CD4-positive, alpha-beta T cell treated with Interleukin-4 for 1 hour (primary cell): Measurements from ENCODE around the gene DNTT.

Source experiments
- DNase-seq, 2 donors: peaks; one replicate each; pipeline ENCODE4 v3.0.0-alpha.2; 2020 to 2022

DNTT gene

DNA sequence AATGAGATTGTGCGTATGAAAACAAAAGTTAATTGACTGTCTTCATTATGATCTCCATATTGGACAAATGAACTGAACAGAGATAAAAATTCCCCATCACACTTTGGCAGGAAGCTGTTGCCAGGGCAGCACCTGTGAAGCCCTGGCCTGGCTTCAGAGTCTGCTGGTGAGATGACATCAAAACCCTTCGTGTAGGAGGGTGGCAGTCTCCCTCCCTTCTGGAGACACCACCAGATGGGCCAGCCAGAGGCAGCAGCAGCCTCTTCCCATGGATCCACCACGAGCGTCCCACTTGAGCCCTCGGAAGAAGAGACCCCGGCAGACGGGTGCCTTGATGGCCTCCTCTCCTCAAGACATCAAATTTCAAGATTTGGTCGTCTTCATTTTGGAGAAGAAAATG is at the start of gene DNTT:
Gene DNTT (plus strand): TSS at position 205 of the 400 bp plus-strand sequence. CDS start 64 bp downstream, at position 269.
- DNase-seq = no peak

DNA sequence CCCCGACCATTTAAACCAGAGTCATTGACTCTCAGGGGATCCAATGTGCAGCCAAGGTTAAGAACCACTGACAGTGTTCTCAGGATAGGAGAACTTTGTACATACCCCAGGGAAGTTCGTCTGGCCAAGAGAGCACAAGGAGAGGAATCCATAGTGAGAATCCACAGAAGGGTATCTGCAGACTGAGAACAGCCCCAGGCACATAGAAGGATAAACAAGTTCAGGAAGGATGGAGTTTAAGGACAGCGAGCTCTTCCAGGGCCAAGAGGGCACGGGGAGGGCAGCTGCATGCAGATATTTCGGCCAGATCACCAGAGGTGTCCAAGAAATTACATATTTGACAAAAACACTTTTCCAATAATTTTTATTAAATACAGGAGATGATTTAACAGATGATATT is 49.3 kb upstream of the DNTT start:
- no peak for DNase-seq

DNA sequence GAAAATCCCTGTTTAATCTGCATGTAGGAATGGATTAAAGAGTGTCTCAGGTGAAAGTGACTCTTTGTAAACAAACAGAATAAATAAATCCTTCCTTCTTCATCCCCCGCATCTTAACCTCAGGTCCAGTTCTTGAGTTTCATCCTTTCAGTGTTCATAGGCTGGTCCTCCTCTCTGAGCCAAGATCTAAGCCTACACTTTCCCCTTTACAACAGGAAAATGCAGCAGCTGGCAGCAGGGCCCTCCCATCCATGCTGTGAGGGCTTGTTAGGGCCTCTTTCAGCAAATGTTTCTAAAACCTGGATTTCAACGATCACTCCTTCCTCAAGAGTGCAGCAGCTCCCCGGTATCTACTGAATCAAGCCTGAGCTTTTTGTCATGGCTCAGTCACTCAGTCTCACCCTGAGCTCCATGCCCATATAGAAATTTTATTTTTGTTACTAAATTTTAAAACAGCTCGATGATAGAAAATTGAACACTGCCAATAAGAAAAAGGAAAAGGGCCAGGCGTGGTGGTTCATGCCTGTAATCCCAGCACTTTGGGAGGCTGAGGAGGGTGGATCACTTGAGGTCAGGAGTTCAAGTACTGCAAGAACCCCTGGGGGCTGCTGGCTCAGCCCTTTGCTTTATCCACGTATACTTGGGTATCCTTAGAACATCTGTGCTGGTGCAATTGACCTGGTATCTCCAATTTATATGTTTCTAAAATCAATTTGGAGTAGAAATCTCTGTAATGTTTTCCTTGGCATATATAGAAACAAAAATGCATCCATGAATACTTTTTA is 48.5 kb upstream of the DNTT start:
- no peak for DNase-seq

DNA sequence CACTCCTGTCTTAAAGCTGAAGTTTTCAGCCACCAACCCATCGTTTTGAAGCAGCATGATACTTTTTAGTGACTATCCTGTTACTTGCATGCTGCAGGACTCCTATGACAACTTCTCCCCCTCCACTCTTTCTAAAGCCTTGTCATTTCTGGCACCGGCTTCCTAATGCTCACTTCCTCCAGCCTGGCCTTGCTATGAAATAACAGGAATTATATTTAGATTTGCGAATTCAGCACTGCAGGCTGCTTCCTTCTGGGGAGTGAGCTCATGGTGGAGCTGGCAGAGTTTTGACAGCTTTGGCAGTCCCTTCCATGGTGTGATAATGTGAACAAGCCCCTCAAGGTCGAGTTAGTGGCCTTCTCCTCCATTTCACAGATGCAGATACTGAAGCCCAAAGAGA is 46.3 kb upstream of the DNTT start:
- no peak for DNase-seq

DNA sequence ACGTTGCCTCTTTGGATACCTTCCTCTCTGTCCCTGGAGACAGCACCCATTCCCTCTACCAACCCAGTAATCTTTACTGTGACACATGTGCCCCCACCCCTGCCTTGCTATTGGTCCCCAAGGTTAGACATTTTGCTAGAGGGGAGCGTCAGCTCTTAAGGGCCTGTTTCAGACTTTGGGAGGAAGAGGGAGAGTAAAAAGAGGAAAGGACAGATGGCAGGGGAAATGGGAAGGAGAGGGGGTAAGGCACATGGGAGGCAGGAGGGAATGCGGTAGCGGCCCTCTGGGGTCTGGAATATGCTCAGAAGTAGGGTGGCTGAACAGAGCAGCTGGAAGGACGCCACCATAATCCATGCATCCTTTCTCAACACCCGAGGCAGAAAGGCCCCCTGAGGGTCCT is 45.1 kb upstream of the DNTT start:
- DNase-seq = no peak

DNA sequence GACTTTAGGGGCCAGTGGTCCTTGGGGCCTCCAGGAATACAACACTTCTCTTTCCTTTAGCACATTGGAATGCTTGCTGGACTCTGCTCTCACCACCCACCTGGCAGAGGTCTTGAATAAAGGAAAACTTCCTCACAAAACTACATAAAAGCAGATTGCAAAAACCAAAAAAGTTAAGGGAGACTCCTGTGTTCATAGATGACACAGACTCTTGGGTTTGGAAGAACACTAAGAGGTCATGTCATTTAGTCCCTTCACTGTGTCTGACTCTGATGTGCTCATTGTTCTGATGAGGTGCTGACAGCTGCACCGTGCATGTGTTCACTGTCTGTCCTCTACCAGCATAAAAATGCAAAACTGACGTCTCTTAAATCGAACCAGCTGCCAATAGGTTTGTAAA is 44.2 kb upstream of the DNTT start:
- DNase-seq = no peak

DNA sequence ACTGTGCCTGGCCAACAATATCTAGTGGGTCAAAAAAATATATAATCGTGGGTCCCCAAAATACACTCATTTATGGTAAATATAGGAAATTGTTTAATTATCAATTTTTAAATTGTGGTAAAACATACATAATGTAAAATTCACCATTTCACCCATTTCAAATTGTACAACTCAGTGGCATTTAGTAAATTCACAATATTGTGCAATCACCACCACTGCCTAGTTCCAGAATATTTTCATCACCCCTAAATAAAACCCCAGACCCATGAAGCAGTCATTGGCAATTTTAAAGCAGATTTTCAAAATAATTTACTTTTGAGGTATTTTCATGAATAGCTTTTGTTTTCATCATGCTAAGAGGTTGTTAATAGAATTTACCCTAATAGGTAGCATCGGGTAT is 43.1 kb upstream of the DNTT start:
- DNase-seq = no peak

DNA sequence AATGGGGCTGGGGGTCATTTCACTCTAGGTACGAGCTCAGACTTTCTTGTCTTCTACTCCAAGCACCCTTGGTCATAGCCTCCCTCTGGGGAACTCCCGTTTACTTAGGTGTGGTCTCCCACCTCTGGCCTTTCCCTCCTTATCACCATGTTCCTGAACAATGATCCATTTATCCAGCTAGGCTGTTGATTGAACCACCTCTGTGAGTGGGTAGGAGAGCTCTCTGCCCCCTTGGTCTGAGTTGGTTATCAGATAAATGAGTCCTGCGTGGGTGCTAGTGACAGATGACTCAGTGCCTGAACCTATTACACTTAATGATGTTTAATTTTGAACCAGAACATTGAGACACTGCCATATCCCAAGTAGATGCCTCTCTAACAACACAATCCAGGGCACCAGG is 42.3 kb upstream of the DNTT start:
- no peak for DNase-seq

DNA sequence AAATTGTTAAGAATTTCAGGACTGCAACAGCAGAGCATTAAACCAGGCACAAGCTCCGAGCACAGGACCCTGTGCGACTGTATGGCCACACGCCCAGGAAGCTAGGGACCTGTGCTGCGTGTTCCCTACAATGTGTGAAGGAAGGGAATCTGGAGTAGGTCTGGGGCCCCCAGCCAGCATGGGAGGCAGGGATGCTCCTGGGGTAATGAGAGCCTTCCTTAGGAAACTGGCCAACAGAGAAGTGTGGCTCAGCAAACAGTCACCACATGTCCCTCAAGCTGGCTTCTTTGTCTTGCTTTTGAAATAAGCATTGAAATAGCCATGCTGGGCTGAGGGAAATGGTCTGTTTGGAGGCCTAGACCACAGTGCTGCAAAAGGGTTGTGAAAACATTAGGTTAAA is 41.1 kb upstream of the DNTT start:
- DNase-seq = no peak

DNA sequence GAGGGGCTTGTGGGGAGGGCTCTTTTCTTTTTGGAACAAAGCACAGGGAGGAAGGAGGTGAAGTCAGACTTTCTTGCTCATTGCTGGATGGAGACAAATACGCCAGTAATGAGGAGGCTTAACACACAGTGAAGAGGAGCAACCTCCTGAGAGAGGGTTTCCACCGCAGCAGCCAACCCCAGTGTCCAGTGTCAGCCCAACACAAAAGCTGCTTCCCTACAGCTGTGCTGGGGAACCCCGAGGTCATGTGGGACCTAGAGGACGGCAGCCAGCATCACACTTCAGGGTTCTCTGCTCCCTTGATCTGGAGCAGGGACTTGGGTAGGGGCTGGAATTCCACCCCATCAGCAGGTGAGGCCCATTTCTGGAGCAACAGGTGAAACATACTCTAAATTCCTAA is 40.6 kb upstream of the DNTT start:
- no peak for DNase-seq

DNA sequence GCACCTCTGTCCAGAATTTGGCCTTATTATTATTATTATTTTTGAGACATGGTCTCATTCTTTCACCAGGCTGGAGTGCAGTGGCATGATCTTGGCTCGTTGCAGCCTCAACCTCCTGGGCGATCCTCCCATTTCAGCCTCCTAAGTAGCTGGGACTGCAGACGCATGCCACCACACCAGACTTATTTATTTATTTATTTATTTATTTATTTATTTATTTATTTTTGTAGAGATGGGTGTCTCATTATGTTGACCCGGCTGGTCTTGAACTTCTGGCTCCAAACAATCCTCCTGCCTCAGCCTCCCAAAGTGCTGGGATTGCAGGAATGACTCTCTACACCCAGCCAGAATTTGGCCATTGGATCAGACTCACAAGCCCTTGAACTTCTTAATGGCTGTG is 39.3 kb upstream of the DNTT start:
- DNase-seq = no peak

DNA sequence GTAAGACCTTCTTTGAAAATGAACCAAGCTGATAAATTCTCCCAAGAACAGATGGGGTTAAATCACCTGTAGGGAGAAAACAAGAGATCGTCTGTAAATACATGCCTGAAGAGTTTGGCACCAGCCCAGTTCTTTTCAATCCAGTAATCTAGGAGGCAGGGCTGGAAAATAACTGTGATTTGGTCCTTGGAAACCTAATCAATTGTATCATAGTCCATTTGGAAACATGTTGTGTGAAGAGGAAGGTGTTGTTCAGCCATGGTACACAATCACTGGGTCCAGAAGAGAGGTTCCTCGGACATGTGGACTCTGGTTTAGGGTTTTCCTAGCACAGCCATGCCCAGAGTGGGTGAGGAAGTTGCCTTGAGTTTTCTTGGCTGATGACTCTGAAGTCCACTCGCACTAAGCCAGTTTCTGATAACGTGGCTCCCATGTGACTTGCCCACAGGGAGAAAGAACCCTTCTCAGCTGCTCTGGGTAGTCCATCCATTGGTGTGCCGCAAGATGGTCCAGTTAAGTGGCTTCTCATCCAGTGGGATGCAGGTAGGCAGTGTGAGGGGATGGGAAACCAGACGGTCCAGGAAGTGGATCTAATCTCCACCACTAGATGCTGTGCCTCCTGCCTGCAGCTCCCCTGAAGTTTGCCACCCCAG is 38.0 kb upstream of the DNTT start:
- no peak for DNase-seq

DNA sequence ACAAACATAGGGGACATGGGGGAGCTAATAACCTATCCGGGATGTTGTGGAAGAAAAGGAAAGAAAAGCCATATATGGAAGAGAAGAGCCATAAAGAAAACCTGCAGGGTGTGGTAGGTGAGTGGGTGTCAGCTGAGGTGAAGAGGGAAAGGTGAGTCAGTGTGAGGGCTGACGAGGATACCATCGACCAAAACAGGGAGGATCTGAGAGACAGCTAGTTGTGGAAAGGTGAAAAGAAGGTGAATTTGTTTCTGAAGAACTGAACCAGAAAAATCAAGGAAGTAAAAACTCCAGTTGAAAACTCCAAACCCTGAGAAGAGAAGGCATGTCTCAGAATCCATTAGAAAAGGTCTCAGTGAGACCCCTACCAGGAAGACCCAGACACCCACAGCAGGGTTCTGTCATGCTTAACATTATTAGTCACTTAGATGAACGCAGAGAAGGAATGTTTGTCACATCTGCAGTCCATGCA is 37.0 kb upstream of the DNTT start:
- no peak for DNase-seq

DNA sequence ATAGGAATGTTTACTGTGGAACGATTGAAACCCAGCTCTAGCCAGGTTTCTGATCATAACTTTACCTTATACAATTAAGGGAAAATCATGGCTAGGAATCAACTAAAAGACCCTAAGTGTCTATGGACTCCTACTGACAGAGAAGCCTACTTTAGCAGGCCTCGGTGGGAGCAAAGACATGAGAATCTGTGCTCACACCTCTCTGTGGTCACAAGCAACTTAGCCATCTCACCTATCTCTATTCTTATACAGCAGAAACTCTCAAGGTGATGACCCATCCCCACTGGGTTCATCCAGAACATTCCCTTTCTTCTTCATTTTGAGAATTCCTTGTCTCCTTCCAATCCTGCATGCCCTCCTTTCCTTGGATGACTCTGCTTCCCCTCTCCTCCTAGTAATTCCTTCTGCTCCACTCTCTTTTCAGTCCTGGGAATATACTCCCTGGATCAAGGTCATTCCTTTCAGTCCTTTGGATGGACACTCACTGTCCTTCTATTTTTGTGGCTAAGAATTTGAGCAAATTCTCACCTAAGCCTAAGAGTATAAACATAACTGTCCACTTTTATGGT is 35.8 kb upstream of the DNTT start:
- DNase-seq = no peak

DNA sequence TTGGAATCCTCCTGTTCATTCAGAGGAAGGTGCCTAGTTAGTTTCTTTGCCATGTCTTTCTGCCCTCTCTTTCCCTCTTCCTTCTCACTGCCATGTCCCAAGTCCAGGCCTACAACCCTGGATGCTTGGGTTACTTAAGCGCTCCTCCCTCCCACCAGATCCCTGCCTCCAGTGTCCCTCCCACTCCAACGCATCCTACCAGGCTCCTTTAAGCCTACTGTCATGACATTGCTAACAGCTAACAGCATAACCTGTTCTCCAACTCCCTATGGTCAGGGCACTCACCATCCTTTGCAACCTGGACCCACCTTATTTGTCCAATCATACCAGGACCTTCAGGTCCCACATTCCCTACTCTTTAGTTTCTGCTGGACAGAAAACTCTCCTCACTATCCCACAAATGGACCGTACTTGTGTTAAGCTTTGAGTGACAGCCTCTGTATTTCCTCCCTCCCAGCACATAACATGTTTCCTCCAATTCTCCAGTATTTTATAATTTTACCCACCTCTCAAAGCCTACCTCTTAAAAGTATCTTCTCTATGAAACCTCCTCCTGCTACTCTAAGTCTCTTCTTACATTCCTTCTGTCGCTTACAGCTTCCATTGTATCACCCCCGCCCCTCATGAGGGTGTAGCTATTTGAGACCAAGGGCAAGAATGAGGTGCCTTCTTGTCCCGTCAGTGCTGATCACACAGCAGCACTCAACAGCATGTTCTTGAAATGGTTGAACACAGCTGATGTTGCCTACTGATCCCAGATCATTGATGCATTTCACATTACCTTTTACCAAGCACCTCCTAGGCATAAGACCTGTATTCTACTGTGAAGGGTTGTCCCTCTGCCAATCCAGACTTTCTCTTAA is 34.6 kb upstream of the DNTT start:
- no peak for DNase-seq

DNA sequence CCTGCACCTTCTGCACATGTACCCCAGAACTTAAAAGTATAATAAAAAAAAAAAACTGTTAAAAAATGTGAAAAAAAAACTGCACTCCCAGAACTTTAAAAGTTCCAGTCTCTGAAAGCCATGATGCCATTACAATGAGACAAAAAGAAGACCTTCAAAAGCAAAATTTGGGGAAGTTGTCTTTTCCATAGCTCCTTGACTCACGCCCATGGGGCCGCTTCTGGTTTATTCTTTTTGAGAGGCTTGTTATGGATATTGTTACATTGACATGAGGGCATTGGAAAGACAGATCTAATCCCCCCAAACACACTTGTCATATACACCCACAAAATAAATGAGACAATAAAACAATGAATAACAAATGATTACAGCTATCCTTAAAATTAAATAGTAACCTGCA is 33.7 kb upstream of the DNTT start:
- no peak for DNase-seq

DNA sequence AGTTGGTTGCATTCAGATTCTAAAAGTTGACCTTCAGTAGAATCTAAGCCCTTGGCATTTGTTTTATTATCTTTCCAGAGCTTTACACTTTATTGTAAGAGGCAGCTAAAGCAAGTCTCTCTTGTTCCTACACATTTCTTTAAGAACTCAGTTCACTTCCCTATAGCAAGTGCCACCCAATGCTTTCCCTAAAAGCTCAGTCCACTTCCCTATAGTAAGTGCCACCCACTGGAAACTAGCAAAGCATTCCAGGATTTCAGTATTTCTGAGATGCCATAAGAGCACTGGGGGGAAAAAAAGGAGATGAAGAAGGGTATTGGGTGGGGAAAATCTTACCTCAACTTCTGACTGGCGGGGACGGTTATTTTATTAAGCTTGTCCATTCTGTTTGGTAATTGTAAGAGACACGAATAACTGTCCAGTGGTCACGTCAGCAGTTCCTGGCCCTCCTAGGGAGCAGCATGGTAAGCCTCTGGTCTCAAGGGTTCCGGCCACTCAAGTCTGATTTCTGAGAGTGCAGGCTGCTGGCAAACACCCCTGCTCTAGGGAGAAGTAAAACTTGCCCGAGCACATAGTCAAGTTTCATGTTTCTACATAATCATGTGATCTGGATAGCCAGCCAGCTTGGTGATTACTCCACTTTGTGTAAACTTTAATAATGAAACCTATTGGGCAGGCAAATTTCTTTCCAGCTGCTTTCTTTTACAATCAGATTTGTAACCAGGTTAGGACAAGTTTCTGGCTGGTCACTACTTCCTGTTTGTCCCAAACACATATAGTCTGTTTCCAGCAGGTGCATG is 33.0 kb upstream of the DNTT start, which contains the start of gene BLNK:
Gene BLNK (minus strand): TSS at position 554 of the 800 bp plus-strand sequence. CDS start 171 bp downstream, at position 383.
- peak in 1 of 2 donors; percentile 38 for DNase-seq

DNA sequence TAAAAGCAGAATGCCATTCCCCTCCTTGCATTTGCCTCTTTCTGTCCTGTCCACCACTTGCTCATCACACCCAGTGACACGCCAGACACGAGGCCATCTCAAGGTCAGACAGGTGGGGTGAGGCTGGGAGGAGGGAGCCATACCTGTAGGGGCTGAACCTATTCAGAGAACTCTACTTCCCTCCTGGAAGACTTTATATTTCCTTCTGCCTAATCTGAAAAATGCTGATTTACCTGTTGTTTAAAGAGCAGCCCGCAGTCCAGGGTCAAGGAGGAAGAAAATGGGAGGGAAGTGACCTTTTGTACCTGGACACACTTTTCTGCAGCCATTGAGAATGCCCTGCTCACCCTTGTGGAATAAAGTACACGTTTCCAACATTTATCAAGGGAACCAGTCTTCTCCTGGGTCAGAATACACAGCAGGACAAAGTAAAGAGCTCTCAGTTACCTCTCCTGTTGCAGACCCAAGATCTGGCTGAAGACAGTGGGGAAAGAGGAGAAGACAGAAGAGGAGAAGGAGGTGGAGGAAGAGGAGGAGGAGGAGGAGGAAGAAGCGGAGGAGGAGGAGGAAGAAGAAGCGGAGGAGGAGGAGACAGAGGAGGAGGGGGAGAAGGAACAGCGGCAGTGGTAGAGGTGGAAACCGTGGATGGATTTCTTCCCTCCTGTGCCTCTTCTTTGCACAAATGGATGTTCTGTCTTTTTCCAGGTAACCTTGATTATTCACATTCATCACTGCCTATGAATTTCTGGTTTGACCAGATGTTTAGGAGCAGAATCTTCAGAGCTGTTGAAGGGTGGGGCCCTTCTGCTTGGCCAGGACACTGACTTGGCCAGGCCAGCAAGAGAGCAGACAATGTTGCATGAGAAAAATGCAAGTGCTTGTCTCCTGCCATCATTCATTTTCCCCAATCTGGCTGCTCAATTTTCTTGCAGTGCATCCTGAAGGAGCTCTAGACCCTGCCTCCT is 31.6 kb upstream of the DNTT start:
- no peak for DNase-seq

DNA sequence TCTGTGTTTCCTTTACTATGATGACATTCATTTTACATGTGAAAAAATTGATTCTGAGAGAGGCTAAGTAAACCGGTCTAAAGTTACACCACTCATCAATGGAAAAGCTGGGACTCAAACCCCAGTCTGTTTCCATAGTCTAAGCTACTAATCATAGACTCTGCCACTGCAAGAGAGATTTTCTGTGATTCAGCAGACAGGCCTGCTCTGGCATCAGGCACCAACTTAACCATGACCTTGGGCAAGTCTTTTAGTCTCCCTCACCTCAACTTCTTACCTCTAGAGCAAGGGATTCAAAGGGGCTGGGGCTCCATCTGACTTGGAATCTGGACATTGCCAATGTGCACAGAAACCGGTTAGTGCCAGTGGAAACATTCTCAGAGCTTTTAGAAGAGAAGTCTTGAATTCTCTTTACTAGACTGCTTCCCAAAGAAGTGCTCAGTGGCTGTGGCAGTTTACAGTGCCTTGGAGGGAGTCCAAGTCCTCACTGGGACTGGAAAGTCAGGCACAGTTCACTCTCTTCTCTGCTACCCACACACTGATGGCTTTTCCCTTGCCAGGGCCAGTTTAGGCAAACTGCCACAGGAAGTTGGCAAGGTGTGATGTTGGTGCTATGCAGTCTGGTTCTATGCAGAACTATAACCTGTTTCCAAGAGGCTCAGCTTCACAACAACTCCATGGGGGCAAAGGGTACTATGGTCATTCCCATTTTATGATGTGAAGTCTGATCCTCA is 28.4 kb upstream of the DNTT start:
- no peak for DNase-seq

DNA sequence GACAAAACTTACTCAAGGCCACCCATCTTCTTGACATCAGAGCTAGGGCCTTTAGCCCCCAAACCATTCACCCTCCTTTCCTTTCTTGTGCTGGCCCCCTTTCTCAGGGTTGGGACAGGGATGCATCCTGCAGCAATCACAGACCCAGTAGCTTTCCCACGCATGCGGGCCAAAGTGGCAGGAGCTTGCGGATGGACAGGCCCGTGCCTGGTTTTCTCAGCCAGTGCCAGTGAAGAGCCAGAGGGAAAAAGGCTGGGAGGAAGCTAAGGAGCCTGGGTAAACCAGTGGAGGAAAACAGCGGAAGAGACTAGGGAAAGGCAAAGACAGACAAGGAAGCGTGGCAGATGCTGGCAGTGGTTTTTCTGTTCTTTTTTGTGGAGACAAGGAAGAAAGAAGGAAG is 27.8 kb upstream of the DNTT start:
- no peak for DNase-seq
